GM21526 (cell line): ENCODE data around the gene MYL10.

Experiments used
- ATAC-seq: cut with Tn5 transposase; IDR thresholded peaks from one replicate; pipeline ENCODE4 v1.9.1; 2021; ENCODE audit warnings: moderate library complexity; ENCODE audit not compliant: unreplicated experiment, low FRiP score

MYL10 gene

GRCh38 chr7:101578552-101578951 is 50.5 kb downstream of the MYL10 start:
- ATAC-seq, result no peak

- ATAC-seq, result no peak
Observed at GRCh38 chr7:101576998-101577397, 52.1 kb downstream of the MYL10 start.

- no peak for ATAC-seq
Observed at GRCh38 chr7:101575721-101576120, 53.4 kb downstream of the MYL10 start.

GRCh38 chr7:101575168-101575567 is 53.9 kb downstream of the MYL10 start:
- ATAC-seq, result no peak

GRCh38 chr7:101572156-101572555 is 56.9 kb downstream of the MYL10 start:
- ATAC-seq, result no peak

GRCh38 chr7:101567230-101567629 is 61.9 kb downstream of the MYL10 start:
- no peak for ATAC-seq

GRCh38 chr7:101565601-101566209 is 63.4 kb downstream of the MYL10 start:
- ATAC-seq, result no peak

GRCh38 chr7:101564778-101565211 is 64.3 kb downstream of the MYL10 start:
- ATAC-seq, result no peak

GRCh38 chr7:101563943-101564777 is 64.9 kb downstream of the MYL10 start:
- no peak for ATAC-seq
